Left ventricle myocardium inferior (tissue), 1 donor: ENCODE data around the gene AP1S2. TPM values are rescaled to one million over a fixed set of nuclear protein-coding genes. Genes with fewer than 3 reads are reported as not detected.
A peak's percentile ranks its signal among the peaks of the same experiment; 100 is the strongest.

ENCODE experiments used
- DNase-seq: peaks from one replicate; pipeline ENCODE4 v3.0.0-alpha.2; 2020
- H3K27ac ChIP-seq: fragments of 200-600 bp; replicated peaks from 2 replicates; pipeline ENCODE4 v1.8.0; 2021
- H3K27me3 ChIP-seq: fragments of 200-600 bp; 2 replicates; pipeline ENCODE4 v1.8.0; 2021; ENCODE audit warnings: low read depth
- H3K36me3 ChIP-seq: fragments of 200-600 bp; 2 replicates; pipeline ENCODE4 v1.8.0; 2021
- H3K4me1 ChIP-seq: fragments of 200-600 bp; 2 replicates; pipeline ENCODE4 v1.8.0; 2021
- H3K4me3 ChIP-seq: fragments of 200-600 bp; 2 replicates; pipeline ENCODE4 v1.8.0; 2021; ENCODE audit warnings: mild to moderate bottlenecking, moderate library complexity
- H3K9me3 ChIP-seq: fragments of 200-600 bp; replicated peaks from 2 replicates; pipeline ENCODE4 v1.8.0; 2021
- CTCF ChIP-seq: fragments of 200-600 bp; IDR thresholded peaks from 2 replicates; pipeline ENCODE4 v1.8.0; 2021; ENCODE audit warnings: antibody characterized with exemption, mild to moderate bottlenecking, borderline replicate concordance
- intact Hi-C: fragments of 100-400 bp; cut with micrococcal nuclease; formaldehyde crosslinking; loops from one replicate; pipeline ENCODE4 v1.11.0; 2022
- total RNA-seq: library from RNA; stranded (reverse); fragmentation: NEBNext Ultra II Directional; extraction: Animal tissue kit (Norgen Biotek cat#: 25700); gene quantifications from one replicate; pipeline ENCODE4 v1.2.1, GENCODE V29; 2021
- donor health status: DM: no; HTN: yes; CAD: no; lungs with severe emphysema.

Gene AP1S2
- total RNA-seq, 1 donor from 2014 or later: 143 TPM

GRCh38 chrX:15874672-15875071 is 20.1 kb upstream of the AP1S2 start:
- intact Hi-C loops: no loop called here
- no peak for DNase-seq
- Histone ChIP-seq H3K36me3 (no peaks in the 10 kb centered on the region), H3K27me3 (no peaks in the 10 kb centered on the region), H3K4me3 (no peak overlapping the region), H3K9me3 (no peaks in the 10 kb centered on the region), H3K4me1 (no peaks in the 10 kb centered on the region), H3K27ac (no peak overlapping the region)
- no peak for TF ChIP-seq CTCF

DNA sequence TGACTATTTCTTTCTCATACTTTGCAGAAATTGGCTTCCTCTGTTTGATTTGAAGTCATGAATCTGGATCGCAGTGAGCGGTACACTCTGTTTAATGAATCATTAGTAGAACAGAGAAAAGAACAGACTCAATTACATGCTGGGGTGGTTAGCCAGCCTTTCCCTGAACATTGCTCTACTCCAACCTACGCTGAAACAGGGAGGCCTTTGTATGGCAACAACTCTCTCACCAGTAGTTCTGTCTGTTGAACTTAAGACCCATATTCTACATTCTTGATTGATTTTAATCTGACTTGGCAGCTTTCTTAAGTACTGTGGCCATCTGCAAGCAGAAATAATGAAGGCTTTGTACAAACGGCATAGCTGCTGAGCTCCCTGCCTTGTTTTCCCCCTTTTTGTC is 19.0 kb upstream of the AP1S2 start:
- no peak for TF ChIP-seq CTCF
- Histone ChIP-seq H3K9me3 (no peaks in the 10 kb centered on the region), H3K27ac (no peak overlapping the region), H3K27me3 (no peaks in the 10 kb centered on the region), H3K4me3 (no peak overlapping the region), H3K36me3 (no peaks in the 10 kb centered on the region), H3K4me1 (no peaks in the 10 kb centered on the region)
- DNase-seq: no peak
- intact Hi-C loops: no loop called here

GRCh38 chrX:15870310-15870709 is 15.7 kb upstream of the AP1S2 start:
- TF ChIP-seq CTCF: no peak
- DNase-seq: no peak
- intact Hi-C loops: no loop called here
- Histone ChIP-seq H3K4me1 (no peaks in the 10 kb centered on the region), H3K27me3 (no peaks in the 10 kb centered on the region), H3K36me3 (no peaks in the 10 kb centered on the region), H3K4me3 (no peak overlapping the region), H3K9me3 (no peaks in the 10 kb centered on the region), H3K27ac (no peak overlapping the region)

- intact Hi-C loops: no loop called here
- Histone ChIP-seq H3K36me3 (no peaks in the 10 kb centered on the region), H3K27ac (no peak overlapping the region), H3K4me1 (no peaks in the 10 kb centered on the region), H3K9me3 (no peaks in the 10 kb centered on the region), H3K27me3 (no peaks in the 10 kb centered on the region), H3K4me3 (no peak overlapping the region)
- DNase-seq: no peak
- TF ChIP-seq CTCF: no peak
These were observed 15.1 kb upstream of the AP1S2 start for GRCh38 chrX:15869695-15870094.

DNA sequence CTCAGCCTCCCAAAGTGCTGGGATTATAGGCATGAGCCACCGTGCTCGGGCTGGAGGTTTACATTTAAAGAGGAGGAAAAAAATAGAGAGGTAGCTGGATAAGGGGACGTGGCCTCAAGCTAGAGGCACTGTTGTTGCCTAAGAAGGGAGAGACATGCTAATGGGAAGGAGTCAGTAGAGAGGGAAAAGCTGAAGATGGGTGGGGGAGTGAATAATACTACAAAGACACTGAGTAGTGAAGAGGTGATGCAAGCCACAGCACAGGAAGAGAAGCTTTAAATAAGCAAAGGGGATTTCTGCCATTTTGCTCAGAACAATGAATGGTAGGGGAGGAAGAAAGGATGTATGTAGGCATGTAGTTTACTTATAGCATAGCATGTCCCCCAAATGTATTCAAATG is 11.5 kb upstream of the AP1S2 start:
- H3K4me1 ChIP-seq: no peaks in the 10 kb centered on the region
- H3K36me3 ChIP-seq: no peaks in the 10 kb centered on the region
- intact Hi-C loops: no loop called here
- no peak for DNase-seq
- TF ChIP-seq CTCF: no peak
- H3K9me3 ChIP-seq: no peaks in the 10 kb centered on the region
- no peak overlapping the region for H3K4me3 ChIP-seq
- H3K27me3 ChIP-seq: no peaks in the 10 kb centered on the region
- no peak overlapping the region for H3K27ac ChIP-seq

GRCh38 chrX:15864629-15865028 is 10.0 kb upstream of the AP1S2 start:
- Histone ChIP-seq H3K9me3 (no peaks in the 10 kb centered on the region), H3K27me3 (no peaks in the 10 kb centered on the region), H3K4me3 (no peak overlapping the region), H3K27ac (peak overlapping the region; percentile 53), H3K4me1 (no peaks in the 10 kb centered on the region), H3K36me3 (no peaks in the 10 kb centered on the region)
- TF ChIP-seq CTCF: no peak
- intact Hi-C loops: no loop called here
- DNase-seq: no peak
